Upper lobe of left lung (tissue), 6 donors: ENCODE measurements around the gene NSG2. TPM values are rescaled to one million over a fixed set of nuclear protein-coding genes. Genes with fewer than 3 reads are reported as not detected.

Experiments used
- ATAC-seq, 2 donors: fragments of 200-7000 bp; cut with Tn5 transposase; one replicate each; pipeline ENCODE4 v1.9.1; 2022; ENCODE audit warnings: mild to moderate bottlenecking in 2 of 2, moderate library complexity in 2 of 2; ENCODE audit not compliant: low FRiP score in 2 of 2
- DNase-seq, 2 donors: peaks; one replicate each; pipeline ENCODE4 v3.0.0-alpha.2; 2019 to 2020
- H3K27ac ChIP-seq, 4 donors: fragments of 200-600 bp; sonication (generic); one replicate each; pipeline ENCODE4 v1.5.1; 2016 to 2019
- H3K27me3 ChIP-seq, 4 donors: fragments of 200-600 bp; sonication (generic); one replicate each; pipeline ENCODE4 v1.5.1; 2017 to 2019
- H3K36me3 ChIP-seq, 4 donors: fragments of 200-600 bp; sonication (generic); one replicate each; pipeline ENCODE4 v1.5.1; 2016 to 2019
- H3K4me1 ChIP-seq, 4 donors: fragments of 200-600 bp; sonication (generic); one replicate each; pipeline ENCODE4 v1.5.1; 2018 to 2019
- H3K4me3 ChIP-seq, 4 donors: fragments of 200-600 bp; sonication (generic); one replicate each; pipeline ENCODE4 v1.5.1; 2017 to 2019; ENCODE audit warnings: mild to moderate bottlenecking in 2 of 4, moderate library complexity in 1 of 4
- H3K9me3 ChIP-seq, 4 donors: fragments of 200-600 bp; sonication (generic); one replicate each; pipeline ENCODE4 v1.5.1; 2018 to 2019
- CTCF ChIP-seq, 6 experiments: fragments of 450-650 bp in 4 of 6; fragments of 200-600 bp in 2 of 6; sonication (generic) in 2 of 6; IDR thresholded peaks; one replicate each; pipeline ENCODE4 v1.5.1; 2016 to 2019; ENCODE audit warnings: antibody characterized with exemption in 6 of 6
- EP300 ChIP-seq, 4 donors: sonication (generic); formaldehyde crosslinking; IDR thresholded peaks; one replicate each; pipeline ENCODE4 v1.5.1; 2017; ENCODE audit warnings: antibody characterized with exemption in 4 of 4, control low read depth in 2 of 4
- POLR2A ChIP-seq, 4 donors: fragments of 450-650 bp; IDR thresholded peaks; one replicate each; pipeline ENCODE4 v1.5.1; 2016 to 2017; ENCODE audit warnings: antibody characterized with exemption in 4 of 4, mild to moderate bottlenecking in 2 of 4
- POLR2AphosphoS5 ChIP-seq, 2 donors: sonication (generic); formaldehyde crosslinking; IDR thresholded peaks; one replicate each; pipeline ENCODE4 v1.5.1; 2017; ENCODE audit warnings: antibody characterized with exemption in 2 of 2
- WGBS, 2 donors: methylation state at CpG; one replicate each; pipeline ENCODE4 v1.1.5; 2017 to 2018; 5-methylcytosine and 5-hydroxymethylcytosine counted together
- total RNA-seq, 6 donors: library from RNA; depleted of rRNA in 4 of 6; stranded (reverse); fragments of >200 nt in 4 of 6; gene quantifications; one replicate each; pipeline versions ENCODE4 v1.1.0 to v1.2.1, GENCODE V29; 2016 to 2021
- donor health status: DM: no; HTN: no; CAD: no; lungs with moderate emphysema.
- donor health status: DM: no; HTN: yes; CAD: no; lungs with severe emphysema.

NSG2 gene
- total RNA-seq, 6 donors from 2014 or later, result 0.09 to 2.3 (median 0.13) TPM; not detected in 2

GRCh38 chr5:174147551-174147950 is 102.0 kb downstream of the NSG2 start:
- Histone ChIP-seq H3K27ac (no peak overlapping the region), H3K4me1 (no peaks in the 10 kb centered on the region), H3K4me3 (no peak overlapping the region), H3K27me3 (no peaks in the 10 kb centered on the region), H3K36me3 (no peaks in the 10 kb centered on the region), H3K9me3 (no peaks in the 10 kb centered on the region)
- WGBS, 2 donors, result 63 to 85% methylated on average over 1 to 2 of the region's 2 CpGs
- DNase-seq (no peak), ATAC-seq (no peak)
- TF ChIP-seq POLR2A (IDR thresholded peaks at IDR 0.05), result no peak
- no peak for TF ChIP-seq CTCF (IDR thresholded peaks at IDR 0.05)
- TF ChIP-seq POLR2AphosphoS5 (IDR thresholded peaks at IDR 0.05), result no peak
- TF ChIP-seq EP300 (IDR thresholded peaks at IDR 0.05), result no peak

- Histone ChIP-seq H3K36me3 (no peaks in the 10 kb centered on the region), H3K27ac (no peak overlapping the region), H3K4me3 (no peak overlapping the region), H3K27me3 (no peaks in the 10 kb centered on the region), H3K4me1 (no peaks in the 10 kb centered on the region), H3K9me3 (no peaks in the 10 kb centered on the region)
- DNase-seq (no peak), ATAC-seq (no peak)
- 80 to 96% methylated on average over 2 of the region's 2 CpGs for WGBS, 2 donors
- TF ChIP-seq EP300 (IDR thresholded peaks at IDR 0.05) (no peak), POLR2AphosphoS5 (IDR thresholded peaks at IDR 0.05) (no peak), CTCF (IDR thresholded peaks at IDR 0.05) (no peak), POLR2A (IDR thresholded peaks at IDR 0.05) (no peak)
Observed at GRCh38 chr5:174148721-174149120, 103.2 kb downstream of the NSG2 start.

DNA sequence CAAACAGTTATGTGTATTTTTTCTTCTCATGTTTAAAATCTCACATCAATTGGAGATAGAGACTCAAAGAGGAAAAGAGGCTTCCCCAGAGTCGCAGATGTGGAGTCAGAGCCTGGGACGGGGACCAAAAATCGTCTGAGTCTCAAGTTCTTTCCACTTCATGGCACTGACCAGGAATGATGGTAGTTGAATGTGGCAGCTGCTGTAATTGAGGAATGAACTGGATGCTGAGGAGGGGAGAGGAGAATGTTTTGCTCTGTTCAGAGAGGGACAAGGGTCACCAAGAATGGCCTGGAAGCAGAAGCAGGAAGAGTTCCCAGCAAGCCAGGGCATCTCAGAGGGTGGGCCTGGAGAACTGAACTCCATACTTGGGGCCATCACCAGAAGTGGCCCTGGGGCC is 103.9 kb downstream of the NSG2 start:
- no peaks in the 10 kb centered on the region for H3K4me1 ChIP-seq
- DNase-seq, result no peak
- no peak overlapping the region for H3K27ac ChIP-seq
- WGBS, 2 donors, result 75 to 80% methylated on average over 3 of the region's 3 CpGs
- no peak for TF ChIP-seq POLR2A (IDR thresholded peaks at IDR 0.05)
- TF ChIP-seq EP300 (IDR thresholded peaks at IDR 0.05), result no peak
- TF ChIP-seq POLR2AphosphoS5 (IDR thresholded peaks at IDR 0.05), result no peak
- no peak for TF ChIP-seq CTCF (IDR thresholded peaks at IDR 0.05)
- no peaks in the 10 kb centered on the region for H3K27me3 ChIP-seq
- ATAC-seq, result no peak
- no peaks in the 10 kb centered on the region for H3K36me3 ChIP-seq
- H3K9me3 ChIP-seq, result no peaks in the 10 kb centered on the region
- no peak overlapping the region for H3K4me3 ChIP-seq

- TF ChIP-seq POLR2AphosphoS5 (IDR thresholded peaks at IDR 0.05) (no peak), CTCF (IDR thresholded peaks at IDR 0.05) (no peak), POLR2A (IDR thresholded peaks at IDR 0.05) (no peak), EP300 (IDR thresholded peaks at IDR 0.05) (no peak)
- DNase-seq (no peak), ATAC-seq (no peak)
- WGBS, 2 donors, result 88 to 90% methylated on average over 6 of the region's 6 CpGs
- Histone ChIP-seq H3K36me3 (no peaks in the 10 kb centered on the region), H3K4me3 (no peak overlapping the region), H3K27ac (no peak overlapping the region), H3K4me1 (no peaks in the 10 kb centered on the region), H3K27me3 (no peaks in the 10 kb centered on the region), H3K9me3 (no peaks in the 10 kb centered on the region)
Observed at GRCh38 chr5:174149989-174150388, 104.5 kb downstream of the NSG2 start.

DNA sequence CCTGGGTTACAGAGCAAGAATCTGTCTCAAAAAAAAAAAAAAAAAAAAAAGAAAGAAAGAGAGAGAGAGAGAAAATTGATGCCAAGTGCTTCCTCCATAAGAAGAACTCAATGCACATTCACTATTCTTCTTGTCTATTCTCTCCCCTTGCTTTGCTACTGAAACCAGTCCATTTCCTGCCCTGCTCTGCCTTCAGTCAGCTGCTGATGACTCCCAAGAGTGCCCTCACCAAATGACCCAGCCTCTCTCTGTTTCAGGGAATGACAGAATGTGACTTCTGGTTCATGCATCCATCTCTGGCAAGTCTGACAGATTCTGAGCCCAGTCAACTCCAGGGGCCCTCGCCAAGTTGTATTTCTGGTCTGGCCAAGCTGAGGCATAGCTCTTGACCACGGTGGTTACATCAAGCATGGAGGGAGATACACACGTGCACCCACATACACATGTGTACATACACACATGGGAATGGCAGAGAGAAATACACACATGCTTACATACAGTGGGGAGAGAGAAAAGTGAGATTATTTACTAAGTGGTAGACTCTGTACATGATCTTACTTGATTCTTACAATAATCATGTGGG is 106.2 kb downstream of the NSG2 start:
- 64 to 72% methylated on average over 3 of the region's 3 CpGs for WGBS, 2 donors
- Histone ChIP-seq H3K36me3 (no peaks in the 10 kb centered on the region), H3K4me1 (no peaks in the 10 kb centered on the region), H3K4me3 (no peak overlapping the region), H3K27me3 (no peaks in the 10 kb centered on the region), H3K9me3 (no peaks in the 10 kb centered on the region), H3K27ac (no peak overlapping the region)
- ATAC-seq (no peak), DNase-seq (no peak)
- TF ChIP-seq EP300 (IDR thresholded peaks at IDR 0.05), result no peak
- TF ChIP-seq CTCF (IDR thresholded peaks at IDR 0.05), result no peak
- no peak for TF ChIP-seq POLR2A (IDR thresholded peaks at IDR 0.05)
- no peak for TF ChIP-seq POLR2AphosphoS5 (IDR thresholded peaks at IDR 0.05)
